ENCODE results near the gene PTPRE. TPM values are rescaled to one million over a fixed set of nuclear protein-coding genes. Genes with fewer than 3 reads are reported as not detected.

The PTPRE gene
- total and polyA plus RNA-seq, 5 donors: 6.7 to 21.1 (median 12.9) TPM

DNA sequence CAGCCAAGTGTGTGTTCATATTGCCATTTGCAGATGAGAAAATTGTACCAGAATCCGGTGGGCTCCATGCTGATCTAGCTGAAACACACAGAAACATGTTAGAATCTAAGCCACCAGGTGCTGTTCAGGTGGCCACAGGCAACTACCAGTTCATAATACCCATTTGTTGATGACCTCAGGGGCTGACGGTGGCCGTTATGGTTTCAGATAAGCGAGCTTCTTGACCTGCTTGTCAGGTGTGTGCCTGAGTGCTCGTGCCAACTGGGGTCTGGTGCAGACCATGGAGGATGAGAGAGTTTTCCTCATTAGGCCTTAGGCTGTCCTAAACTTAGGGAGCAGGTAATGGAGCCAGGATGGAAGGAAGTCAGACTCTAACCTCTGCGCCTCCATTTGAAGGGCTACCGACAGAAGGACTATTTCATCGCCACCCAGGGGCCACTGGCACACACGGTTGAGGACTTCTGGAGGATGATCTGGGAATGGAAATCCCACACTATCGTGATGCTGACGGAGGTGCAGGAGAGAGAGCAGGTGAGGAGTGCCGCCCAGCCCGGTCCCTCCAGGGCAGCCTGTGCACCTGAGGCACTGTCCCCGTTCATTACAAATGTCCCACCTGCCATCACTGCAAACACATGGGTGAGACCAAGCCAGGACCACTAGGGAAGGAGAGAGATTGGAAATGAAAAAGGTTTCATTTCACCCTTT is 166.2 kb downstream of the PTPRE start:
- intact Hi-C loops (cut with DNase I): loop anchor here in 1 of 4 donors (5.0 to 10.0 kb wide), 2 partner anchors 36 to 72 kb away; no protein-coding TSS in a partner anchor

DNA sequence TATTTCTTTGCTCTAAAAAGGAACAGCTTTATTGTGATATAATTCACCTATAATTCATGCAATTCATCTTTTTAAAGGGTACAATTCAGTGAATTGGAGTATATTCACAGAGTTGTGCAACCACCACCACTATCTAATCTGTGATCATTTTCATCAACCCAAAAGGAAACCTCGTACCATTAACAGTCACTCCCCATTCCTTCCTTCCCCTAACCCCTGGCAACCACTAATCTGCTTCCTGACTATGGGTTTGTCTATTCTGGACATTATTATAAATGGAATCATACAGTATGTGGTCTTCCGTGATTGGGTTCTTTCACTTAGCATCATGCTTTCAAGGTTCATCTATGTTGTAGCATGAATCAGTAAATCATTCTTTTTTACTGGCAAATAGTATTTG is 167.0 kb downstream of the PTPRE start:
- no peaks in the 10 kb centered on the region for H3K27me3 ChIP-seq (ENCODE audit: control insufficient read depth, insufficient read depth)

More for the DNA sequence above, 166.2 kb downstream of the PTPRE start:
- DNase-seq (no peak), ATAC-seq (no peak)
- Histone ChIP-seq H3K4me1 (ENCODE audit: control insufficient read depth, insufficient read depth, low read length) (no peaks in the 10 kb centered on the region), H3K4me3 (ENCODE audit: low read length) (no peak overlapping the region), H3K9me3 (ENCODE audit: control insufficient read depth, low read length) (no peaks in the 10 kb centered on the region), H3K27ac (ENCODE audit: low read length) (no peak overlapping the region), H3K27me3 (ENCODE audit: control insufficient read depth, insufficient read depth) (no peaks in the 10 kb centered on the region)
- WGBS: 90% methylated on average over 14 of the region's 14 CpGs

GRCh38 chr10:128074589-128074988 is 167.7 kb downstream of the PTPRE start:
- Histone ChIP-seq H3K9me3 (ENCODE audit: control insufficient read depth, low read length) (no peaks in the 10 kb centered on the region), H3K4me1 (ENCODE audit: control insufficient read depth, insufficient read depth, low read length) (no peaks in the 10 kb centered on the region), H3K4me3 (ENCODE audit: low read length) (no peak overlapping the region), H3K27me3 (ENCODE audit: control insufficient read depth, insufficient read depth) (no peaks in the 10 kb centered on the region), H3K27ac (ENCODE audit: low read length) (no peak overlapping the region)
- no peak for ATAC-seq
- no peak for DNase-seq
- intact Hi-C loops (cut with DNase I): loop anchor here in 1 of 4 donors (5.0 to 10.0 kb wide), 2 partner anchors 37 to 70 kb away; no protein-coding TSS in a partner anchor
- WGBS: 85% methylated on average over 5 of the region's 5 CpGs

More for the DNA sequence above, 167.0 kb downstream of the PTPRE start:
- intact Hi-C loops (cut with DNase I): loop anchor here in 1 of 4 donors (5.0 to 10.0 kb wide), 2 partner anchors 37 to 71 kb away; no protein-coding TSS in a partner anchor
- Histone ChIP-seq H3K4me1 (ENCODE audit: control insufficient read depth, insufficient read depth, low read length) (no peaks in the 10 kb centered on the region), H3K27ac (ENCODE audit: low read length) (no peak overlapping the region), H3K9me3 (ENCODE audit: control insufficient read depth, low read length) (no peaks in the 10 kb centered on the region), H3K4me3 (ENCODE audit: low read length) (no peak overlapping the region)
- ATAC-seq (no peak), DNase-seq (no peak)
- 57% methylated on average over 2 of the region's 2 CpGs for WGBS

GRCh38 chr10:128077155-128077875 is 170.4 kb downstream of the PTPRE start:
- Histone ChIP-seq H3K27ac (ENCODE audit: low read length) (no peak overlapping the region), H3K9me3 (ENCODE audit: control insufficient read depth, low read length) (no peaks in the 10 kb centered on the region), H3K4me1 (ENCODE audit: control insufficient read depth, insufficient read depth, low read length) (no peaks in the 10 kb centered on the region), H3K4me3 (ENCODE audit: low read length) (no peak overlapping the region), H3K27me3 (ENCODE audit: control insufficient read depth, insufficient read depth) (no peaks in the 10 kb centered on the region)
- peak in 1 of 2 donors; percentile 24 for ATAC-seq
- intact Hi-C loops (cut with DNase I): loop anchor here in 1 of 4 donors (10.0 kb wide), 1 partner anchor 67 kb away; no protein-coding TSS in a partner anchor
- WGBS: 89% methylated on average over 21 of the region's 21 CpGs
- DNase-seq: no peak

DNA sequence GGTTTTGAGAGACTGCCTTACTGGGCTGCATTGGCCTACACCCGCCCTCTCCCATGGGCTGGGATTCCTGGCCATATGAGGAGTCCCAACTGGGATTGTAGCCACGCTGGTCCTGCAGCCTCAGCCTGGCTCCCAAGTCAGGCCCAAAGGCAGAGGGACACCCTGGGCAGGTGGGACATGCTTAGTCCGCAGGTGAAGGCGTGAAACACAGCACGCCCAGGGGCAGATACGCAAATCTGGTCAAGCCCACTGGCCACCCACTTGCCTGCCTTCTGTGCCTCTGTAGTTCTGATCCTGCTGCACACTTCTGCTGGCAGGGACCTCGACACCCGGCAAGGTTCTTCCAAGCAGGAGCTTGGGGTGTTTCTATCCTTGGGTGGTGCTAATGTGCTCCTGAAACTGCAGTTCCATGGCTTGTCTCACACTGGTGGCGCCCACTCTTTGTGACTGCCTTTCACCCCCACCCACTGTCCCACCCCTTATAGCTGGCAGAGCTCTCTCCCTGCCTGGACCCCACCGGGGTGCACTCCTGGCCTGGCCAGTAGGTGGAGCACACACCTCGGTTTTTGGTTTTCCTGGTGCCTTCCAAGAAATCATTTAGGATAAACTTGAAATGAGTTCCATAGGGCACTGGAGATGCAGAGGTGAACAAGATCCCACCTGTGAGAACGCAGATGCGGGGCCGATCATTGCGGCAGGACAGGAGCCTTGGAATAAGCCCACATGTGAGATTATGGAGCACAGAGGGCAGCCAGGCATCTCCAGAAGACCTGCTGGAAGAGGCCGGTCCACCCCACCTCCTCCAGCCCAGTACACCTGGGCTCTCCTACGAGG is 171.4 kb downstream of the PTPRE start:
- intact Hi-C loops (cut with DNase I): loop anchor here in 1 of 4 donors (10.0 kb wide), 1 partner anchor 66 kb away; no protein-coding TSS in a partner anchor
- no peak overlapping the region for H3K27ac ChIP-seq (ENCODE audit: low read length)
- no peaks in the 10 kb centered on the region for H3K27me3 ChIP-seq (ENCODE audit: control insufficient read depth, insufficient read depth)
- H3K9me3 ChIP-seq (ENCODE audit: control insufficient read depth, low read length): no peaks in the 10 kb centered on the region
- no peak overlapping the region for H3K4me3 ChIP-seq (ENCODE audit: low read length)
- 73% methylated on average over 17 of the region's 17 CpGs for WGBS
- no peaks in the 10 kb centered on the region for H3K4me1 ChIP-seq (ENCODE audit: control insufficient read depth, insufficient read depth, low read length)
- DNase-seq: peak in 1 of 3 donors; percentile 64
- ATAC-seq: peak; percentile 45 to 67

DNA sequence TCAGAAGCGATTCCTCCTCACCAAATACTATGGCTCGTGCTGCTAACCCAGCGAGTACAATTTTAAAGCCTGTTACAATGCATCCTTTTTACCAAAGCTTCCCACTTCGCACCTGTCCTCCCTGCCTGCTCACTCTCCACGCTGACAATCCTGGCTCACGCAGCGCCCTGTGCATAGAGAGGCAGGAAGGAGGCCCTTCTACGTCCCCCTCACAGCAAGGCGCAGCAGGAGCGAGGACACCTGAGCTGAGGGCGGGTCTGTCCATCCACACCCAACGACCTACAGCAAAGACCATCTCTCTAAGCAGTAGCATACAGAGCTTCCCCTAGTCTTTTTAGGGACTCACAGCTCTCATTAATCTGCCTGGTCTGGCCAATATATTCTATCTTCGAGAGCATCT is 173.3 kb downstream of the PTPRE start:
- ATAC-seq: no peak
- intact Hi-C loops (cut with DNase I): no loop called here
- WGBS: 88% methylated on average over 13 of the region's 13 CpGs
- no peak overlapping the region for H3K27ac ChIP-seq (ENCODE audit: low read length)
- no peak for DNase-seq
- no peaks in the 10 kb centered on the region for H3K4me1 ChIP-seq (ENCODE audit: control insufficient read depth, insufficient read depth, low read length)
- H3K9me3 ChIP-seq (ENCODE audit: control insufficient read depth, low read length): no peaks in the 10 kb centered on the region
- no peak overlapping the region for H3K4me3 ChIP-seq (ENCODE audit: low read length)
- H3K27me3 ChIP-seq (ENCODE audit: control insufficient read depth, insufficient read depth): no peaks in the 10 kb centered on the region

DNA sequence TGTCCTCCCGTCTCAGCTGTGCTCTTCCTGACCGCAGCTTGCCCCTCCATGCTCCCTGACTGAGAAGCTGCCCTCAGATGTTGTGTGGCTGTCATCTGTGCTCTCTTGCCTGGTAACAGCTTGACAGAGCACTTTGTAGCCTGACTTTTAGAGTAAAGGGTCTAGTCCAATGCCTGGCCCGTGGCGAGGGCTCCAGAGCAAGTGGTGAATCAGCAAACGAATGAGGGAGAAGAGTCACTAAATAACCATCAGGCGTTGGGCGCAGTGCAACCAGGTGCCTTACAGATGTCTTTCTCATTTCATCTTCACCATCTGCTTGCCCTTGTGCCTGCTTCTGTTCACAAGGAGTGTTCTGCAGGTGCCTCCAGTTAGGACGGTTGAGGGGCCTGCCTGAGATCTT is 173.7 kb downstream of the PTPRE start:
- WGBS: 92% methylated on average over 8 of the region's 8 CpGs
- no peaks in the 10 kb centered on the region for H3K27me3 ChIP-seq (ENCODE audit: control insufficient read depth, insufficient read depth)

DNA sequence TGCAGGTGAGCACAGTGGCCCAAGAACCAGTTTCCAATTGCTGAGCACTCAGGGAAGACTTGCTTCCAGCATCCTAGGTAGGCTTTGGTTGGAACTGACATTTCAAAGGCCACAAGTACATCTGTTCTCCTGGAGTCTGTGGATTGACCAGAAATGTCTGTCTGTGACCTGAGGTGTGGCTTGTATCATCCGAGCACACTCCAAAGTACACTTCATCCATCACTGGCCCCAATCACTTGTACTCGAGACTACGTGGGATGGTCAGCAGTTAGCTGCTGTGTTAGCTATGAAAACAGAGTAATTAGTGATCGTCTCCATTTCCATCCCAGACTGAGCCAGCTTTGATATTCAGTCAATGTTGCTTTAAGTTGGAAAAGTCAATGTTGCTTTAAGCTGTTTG is 174.3 kb downstream of the PTPRE start:
- intact Hi-C loops (cut with DNase I): no loop called here
- H3K9me3 ChIP-seq (ENCODE audit: control insufficient read depth, low read length): no peaks in the 10 kb centered on the region

More for the DNA sequence above, 173.7 kb downstream of the PTPRE start:
- Histone ChIP-seq H3K4me1 (ENCODE audit: control insufficient read depth, insufficient read depth, low read length) (no peaks in the 10 kb centered on the region), H3K4me3 (ENCODE audit: low read length) (no peak overlapping the region), H3K9me3 (ENCODE audit: control insufficient read depth, low read length) (no peaks in the 10 kb centered on the region), H3K27ac (ENCODE audit: low read length) (no peak overlapping the region)
- intact Hi-C loops (cut with DNase I): no loop called here
- ATAC-seq (no peak), DNase-seq (no peak)

DNA sequence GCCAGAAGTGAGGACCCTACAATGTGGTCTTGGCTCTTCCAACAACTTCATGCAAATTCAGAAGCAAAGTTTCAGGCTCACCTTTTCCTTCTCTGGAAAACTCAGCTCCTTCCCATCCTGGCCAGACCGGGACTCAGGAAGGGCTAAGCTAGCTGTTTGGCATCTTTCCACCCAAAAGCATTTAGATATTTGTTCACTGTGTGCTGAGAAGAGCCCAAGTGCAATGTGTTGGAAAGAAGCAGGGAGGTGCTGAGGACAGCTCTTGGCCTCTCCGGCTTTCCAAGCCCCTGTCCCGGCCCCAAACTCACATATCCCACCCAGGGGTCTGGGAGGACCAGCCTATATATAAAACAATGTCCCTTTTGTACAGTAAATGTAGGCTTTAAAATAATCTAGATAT is 174.8 kb downstream of the PTPRE start:
- Histone ChIP-seq H3K4me1 (ENCODE audit: control insufficient read depth, insufficient read depth, low read length) (no peaks in the 10 kb centered on the region), H3K4me3 (ENCODE audit: low read length) (no peak overlapping the region), H3K9me3 (ENCODE audit: control insufficient read depth, low read length) (no peaks in the 10 kb centered on the region), H3K27me3 (ENCODE audit: control insufficient read depth, insufficient read depth) (no peaks in the 10 kb centered on the region), H3K27ac (ENCODE audit: low read length) (no peak overlapping the region)
- DNase-seq (no peak), ATAC-seq (no peak)
- 33% methylated on average over 3 of the region's 3 CpGs for WGBS
- intact Hi-C loops (cut with DNase I): no loop called here

More for the DNA sequence above, 174.3 kb downstream of the PTPRE start:
- no peak for ATAC-seq
- WGBS: 71% methylated on average over 4 of the region's 4 CpGs
- Histone ChIP-seq H3K27me3 (ENCODE audit: control insufficient read depth, insufficient read depth) (no peaks in the 10 kb centered on the region), H3K4me3 (ENCODE audit: low read length) (no peak overlapping the region), H3K27ac (ENCODE audit: low read length) (no peak overlapping the region), H3K4me1 (ENCODE audit: control insufficient read depth, insufficient read depth, low read length) (no peaks in the 10 kb centered on the region)
- no peak for DNase-seq

- WGBS: 89% methylated on average over 15 of the region's 15 CpGs
- intact Hi-C loops (cut with DNase I): no loop called here
- H3K27ac ChIP-seq (ENCODE audit: low read length): no peak overlapping the region
- H3K27me3 ChIP-seq (ENCODE audit: control insufficient read depth, insufficient read depth): no peaks in the 10 kb centered on the region
- H3K4me3 ChIP-seq (ENCODE audit: low read length): no peak overlapping the region
- H3K9me3 ChIP-seq (ENCODE audit: control insufficient read depth, low read length): no peaks in the 10 kb centered on the region
- no peaks in the 10 kb centered on the region for H3K4me1 ChIP-seq (ENCODE audit: control insufficient read depth, insufficient read depth, low read length)
- DNase-seq (no peak), ATAC-seq (no peak)
These were observed 176.4 kb downstream of the PTPRE start for GRCh38 chr10:128083191-128083895.

Data from right cardiac atrium (tissue), 5 donors.